ENCODE measurements around the gene CHD6. TPM values are rescaled to one million over a fixed set of nuclear protein-coding genes. Genes with fewer than 3 reads are reported as not detected.

CHD6 gene
- total and polyA plus RNA-seq, 2 experiments from 2014 or later, result 41.0 to 158 TPM

GRCh38 chr20:41394931-41395666, 223.1 kb downstream of the CHD6 start:
- H3K36me3 Mint-ChIP-seq (ENCODE audit: low read depth), result no peaks in the 10 kb centered on the region
- Histone ChIP-seq H3K4me2 (no peak overlapping the region), H4K20me1 (replicated peaks; ENCODE audit: insufficient read depth) (no peaks in the 10 kb centered on the region), H3K4me1 (ENCODE audit: insufficient read depth) (peaks cover 11% of the 10 kb centered on the region), H3K9me2 (ENCODE audit: insufficient read depth) (no peaks in the 10 kb centered on the region), H3K36me3 (ENCODE audit: insufficient read depth) (no peaks in the 10 kb centered on the region), H3K79me2 (replicated peaks; ENCODE audit: insufficient read depth) (no peaks in the 10 kb centered on the region), H3K27me3 (ENCODE audit: insufficient read depth) (no peaks in the 10 kb centered on the region), H3K27ac (ENCODE audit: low read depth) (no peak overlapping the region), H3K4me3 (no peak overlapping the region), H2AFZ (peak overlapping the region; percentile 76; the same call in 1 of the 2 replicates), H3F3A (replicated peaks; ENCODE audit: low read depth) (no peaks in the 10 kb centered on the region)
- TF ChIP-seq CTCF (conservative IDR thresholded peaks at IDR 0.05; ENCODE audit: low read depth in 2 of 2), result no peak
- no peak for TF ChIP-seq ZNF331 (CRISPR knock-in tag; IDR thresholded peaks at IDR 0.05; ENCODE audit: low read depth)
- TF ChIP-seq CREB1 (CRISPR knock-in tag; IDR thresholded peaks at IDR 0.05; ENCODE audit: low read depth), result no peak
- no peak for TF ChIP-seq JUNB (IDR thresholded peaks at IDR 0.05; ENCODE audit: unreplicated experiment)
- no peak for TF ChIP-seq ZNF462 (CRISPR knock-in tag; IDR thresholded peaks at IDR 0.05)
- TF ChIP-seq REST (IDR thresholded peaks at IDR 0.05; ENCODE audit: unreplicated experiment), result no peak
- no peak for TF ChIP-seq STAT1 (IDR thresholded peaks at IDR 0.05; ENCODE audit: unreplicated experiment)
- TF ChIP-seq ETS1 (IDR thresholded peaks at IDR 0.05), result no peak
- peaks cover 13% of the 10 kb centered on the region; the same call in 2 of the 3 replicates for H3K4me1 Mint-ChIP-seq
- H3K27ac Mint-ChIP-seq, result no peak overlapping the region
- ATAC-seq (no peak), DNase-seq (ENCODE audit: low spot score) (no peak)
- no peaks in the 10 kb centered on the region for H3K9me3 Mint-ChIP-seq
- H3K27me3 Mint-ChIP-seq (ENCODE audit: insufficient read depth, low read depth, poor library complexity), result peaks cover 7% of the 10 kb centered on the region
- H3K4me3 Mint-ChIP-seq, result no peak overlapping the region
